GM19372 (cell line): Measurements from ENCODE around the gene WDFY4.

ENCODE experiments used
- ATAC-seq: cut with Tn5 transposase; IDR thresholded peaks from one replicate; pipeline ENCODE4 v1.9.1; 2021; ENCODE audit warnings: mild to moderate bottlenecking, low read depth, moderate library complexity; ENCODE audit not compliant: unreplicated experiment

The WDFY4 gene

GRCh38 chr10:48653944-48654698 is 30.6 kb upstream of the WDFY4 start:
- no peak for ATAC-seq

- peak; percentile 9 for ATAC-seq
These were observed 29.0 kb upstream of the WDFY4 start for GRCh38 chr10:48655411-48656240.

GRCh38 chr10:48656241-48656913 is 28.3 kb upstream of the WDFY4 start:
- ATAC-seq, result peak; percentile 90

- ATAC-seq, result no peak
These were observed 27.8 kb upstream of the WDFY4 start for GRCh38 chr10:48656914-48657305.

DNA sequence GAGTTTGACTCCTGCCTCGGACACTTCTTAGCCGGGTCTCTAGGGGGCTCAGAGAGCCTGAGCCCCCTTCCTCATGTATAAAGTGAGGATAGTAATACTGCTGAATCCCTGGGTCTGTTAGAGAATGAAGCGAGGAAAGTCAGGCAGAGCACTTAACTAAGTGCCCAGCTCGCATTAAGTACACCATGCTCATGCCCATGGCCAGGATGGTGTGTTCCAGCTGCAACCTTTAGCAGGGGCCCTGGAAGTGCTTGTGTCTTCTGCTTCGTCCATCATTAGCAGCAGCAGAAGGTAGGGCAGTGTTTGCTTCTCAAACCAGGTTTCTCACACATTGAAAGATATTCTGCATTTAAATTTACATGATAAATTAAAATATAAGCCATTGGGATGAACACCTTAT is 27.3 kb upstream of the WDFY4 start:
- ATAC-seq, result no peak

- no peak for ATAC-seq
These were observed 26.3 kb upstream of the WDFY4 start for GRCh38 chr10:48658243-48658974.

DNA sequence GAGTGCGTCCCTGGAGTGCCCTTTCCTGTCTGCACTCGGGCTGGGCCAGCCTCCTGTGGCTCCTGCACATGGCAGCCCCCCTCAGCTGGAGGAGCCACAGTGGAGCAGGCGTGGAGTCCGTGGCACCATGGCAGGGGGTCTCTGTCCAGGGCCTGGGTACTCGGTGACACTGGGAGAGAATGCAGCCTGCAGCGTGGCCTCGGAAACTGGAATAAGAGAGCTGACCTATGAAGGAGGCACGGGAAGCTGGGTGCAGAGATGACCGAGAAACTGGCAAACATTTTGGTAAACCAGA is 25.8 kb upstream of the WDFY4 start:
- ATAC-seq, result no peak

- no peak for ATAC-seq
These were observed 24.9 kb upstream of the WDFY4 start for GRCh38 chr10:48659790-48660189.

GRCh38 chr10:48661441-48661840 is 23.2 kb upstream of the WDFY4 start:
- ATAC-seq, result no peak

DNA sequence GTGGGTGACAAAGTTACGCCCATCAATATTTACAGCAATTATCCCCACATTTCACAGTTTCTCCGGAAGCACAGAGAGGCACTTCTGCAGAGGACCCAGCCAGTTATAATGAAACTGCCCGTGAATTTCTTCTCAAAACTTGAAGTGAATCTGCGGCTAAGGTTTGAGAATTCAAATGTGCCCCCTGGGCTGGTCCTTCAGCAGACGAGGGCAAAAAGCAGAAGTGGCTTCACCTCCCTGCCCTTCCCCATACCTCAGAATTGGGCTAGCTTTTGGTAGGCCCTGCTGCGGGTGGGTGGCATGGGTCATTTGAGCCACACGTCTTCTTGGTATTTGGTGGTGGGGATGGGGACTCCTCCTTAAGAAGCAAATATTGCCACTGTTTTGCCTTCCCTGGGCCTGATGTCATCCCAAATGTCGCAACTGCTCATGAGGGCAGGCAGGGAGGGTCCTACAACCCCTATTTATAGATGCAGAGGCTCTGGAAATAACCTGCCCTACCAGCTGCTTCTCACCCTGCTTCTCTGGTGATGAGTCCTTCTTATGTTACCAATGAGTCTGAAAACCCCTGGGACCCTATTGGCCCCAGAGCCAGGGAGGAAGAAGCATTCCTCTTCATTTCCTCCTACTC is 16.6 kb upstream of the WDFY4 start:
- ATAC-seq, result no peak

- peak; percentile 62 for ATAC-seq
These were observed 13.4 kb upstream of the WDFY4 start for GRCh38 chr10:48670978-48671913.

GRCh38 chr10:48671914-48672595 is 12.6 kb upstream of the WDFY4 start:
- peak; percentile 43 for ATAC-seq

DNA sequence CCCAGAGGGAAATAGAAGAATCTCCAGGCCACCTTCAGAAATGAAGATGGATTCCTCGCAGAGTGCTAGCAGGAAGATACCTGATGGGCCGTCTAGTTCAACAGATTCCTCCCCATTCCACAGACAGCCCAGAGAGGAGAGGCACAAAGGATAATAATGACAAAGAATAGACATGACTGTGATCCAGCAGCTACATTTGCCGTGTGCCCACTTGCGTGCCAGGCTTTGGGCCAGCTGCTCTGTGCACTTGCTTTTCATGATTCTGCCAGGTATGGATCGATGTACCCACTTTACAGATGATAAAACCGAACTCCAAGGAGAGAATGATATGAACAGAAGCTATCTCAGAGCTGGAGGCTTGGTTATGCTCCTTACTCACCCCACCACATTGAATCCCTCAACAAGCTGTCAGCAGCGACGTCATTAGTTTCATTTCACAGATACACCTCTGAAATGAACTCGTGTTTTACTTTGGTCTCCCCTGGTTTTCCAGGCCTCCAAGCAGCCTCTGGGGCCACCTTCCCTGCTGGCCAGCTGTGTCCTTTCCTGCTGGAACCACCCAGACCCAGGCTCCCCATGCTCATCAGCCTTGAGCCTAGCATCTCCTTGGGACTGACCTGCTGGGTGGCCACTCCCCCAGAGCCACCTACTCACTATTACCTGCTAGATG is 11.9 kb upstream of the WDFY4 start:
- ATAC-seq, result peak; percentile 17

DNA sequence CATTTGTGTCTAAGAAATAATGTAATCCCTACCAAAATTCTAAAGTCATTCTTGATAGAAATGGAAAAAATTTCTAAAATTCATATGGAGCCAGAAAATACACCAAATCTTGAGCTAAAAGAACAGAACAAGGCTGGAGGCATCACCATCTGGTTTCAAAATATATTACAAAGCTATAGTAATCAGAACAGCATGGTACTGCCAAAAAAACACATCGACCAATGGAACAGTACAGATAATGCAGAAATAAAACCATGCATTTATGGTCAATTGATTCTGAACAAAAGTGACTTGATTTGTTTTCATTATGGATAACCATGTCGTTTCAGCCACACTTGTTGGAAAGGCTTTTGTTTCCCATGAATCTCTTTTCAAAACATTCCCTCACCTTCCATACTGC is 7.0 kb upstream of the WDFY4 start:
- no peak for ATAC-seq

- ATAC-seq, result no peak
These were observed 6.6 kb upstream of the WDFY4 start for GRCh38 chr10:48678041-48678440.

- ATAC-seq, result no peak
These were observed 2.9 kb upstream of the WDFY4 start for GRCh38 chr10:48681740-48682139.

- no peak for ATAC-seq
These were observed 2.4 kb upstream of the WDFY4 start for GRCh38 chr10:48682265-48682664.

- ATAC-seq, result no peak
These were observed 1.2 kb upstream of the WDFY4 start for GRCh38 chr10:48683424-48683823.
